Putamen (tissue), 1 donor: ENCODE data around the gene IMPG2.

ENCODE experiments used
- DNase-seq: peaks from one replicate; pipeline ENCODE4 v3.0.0-alpha.2; 2016; ENCODE audit warnings: low spot score

Gene IMPG2

GRCh38 chr3:101184111-101184510 is 136.3 kb downstream of the IMPG2 start:
- DNase-seq, result no peak

GRCh38 chr3:101183151-101183550 is 137.2 kb downstream of the IMPG2 start:
- DNase-seq, result no peak

- DNase-seq, result no peak
These were observed 137.6 kb downstream of the IMPG2 start for GRCh38 chr3:101182734-101183133.

- no peak for DNase-seq
These were observed 138.6 kb downstream of the IMPG2 start for GRCh38 chr3:101181801-101182200.

GRCh38 chr3:101179637-101180036 is 140.7 kb downstream of the IMPG2 start:
- DNase-seq, result no peak

DNA sequence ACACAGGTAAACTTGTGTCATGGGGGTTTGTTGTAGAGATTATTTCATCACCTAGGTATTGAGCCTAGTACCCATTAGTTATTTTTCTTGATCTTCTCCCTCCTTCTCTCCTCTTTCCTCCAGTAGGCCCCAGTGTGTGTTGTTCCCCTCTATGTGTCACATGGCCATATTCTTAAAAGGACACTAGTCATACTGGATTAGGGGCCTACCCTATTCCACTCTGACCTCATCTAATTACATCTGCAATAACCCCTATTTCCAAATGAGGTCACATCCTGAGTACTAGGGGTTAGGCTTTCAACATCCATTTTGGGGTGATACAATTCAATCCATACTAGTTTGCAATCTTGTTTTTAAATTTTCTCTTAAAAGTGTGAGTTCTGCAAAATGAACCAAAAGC is 142.8 kb downstream of the IMPG2 start:
- DNase-seq, result no peak
